SU-DHL-6 (cell line): Measurements from ENCODE around the gene SAMMSON.

Source experiments
- CTCF ChIP-seq: fragments of 200-600 bp; sonication (generic); IDR thresholded peaks from one replicate; pipeline ENCODE4 v1.5.1; 2017; ENCODE audit warnings: antibody characterized with exemption, mild to moderate bottlenecking, low read length, moderate library complexity; ENCODE audit not compliant: insufficient read depth, poor library complexity, severe bottlenecking
- EZH2phosphoT487 ChIP-seq: fragments of 200-600 bp; sonication (generic), shearing (Covaris generic); conservative IDR thresholded peaks from 2 replicates; pipeline ENCODE4 v1.6.1; 2018; ENCODE audit warnings: mild to moderate bottlenecking, antibody characterized with exemption, low read length, moderate library complexity, mixed read lengths

GRCh38 chr3:69998759-69999139, 784 bp upstream of the SAMMSON start:
- no peak for TF ChIP-seq CTCF
- TF ChIP-seq EZH2phosphoT487, result no peak
